SU-DHL-6 (cell line): ENCODE results near the gene ANP32B.

Experiments
- H2AFZ ChIP-seq: fragments of 200-600 bp; sonication (generic); 2 replicates; pipeline ENCODE4 v1.6.1; 2014; ENCODE audit warnings: low read depth, mild to moderate bottlenecking, moderate library complexity, mixed read lengths, antibody characterized with exemption, low read length; ENCODE audit not compliant: severe bottlenecking
- H3F3A ChIP-seq: fragments of 200-600 bp; shearing (Covaris generic); 2 replicates; pipeline ENCODE4 v1.6.0; 2016; ENCODE audit warnings: antibody characterized with exemption, mild to moderate bottlenecking; ENCODE audit not compliant: insufficient read depth
- H3K27ac ChIP-seq: fragments of 200-600 bp; sonication (generic); 2 replicates; pipeline ENCODE4 v1.5.1; 2016; ENCODE audit warnings: low read depth, mild to moderate bottlenecking, low read length, moderate library complexity, mixed read lengths
- H3K27me3 ChIP-seq: fragments of 200-600 bp; sonication (generic), shearing (Covaris generic); 2 replicates; pipeline ENCODE4 v1.6.0; 2014; ENCODE audit warnings: mild to moderate bottlenecking, low read length
- H3K36me3 ChIP-seq: fragments of 200-600 bp; sonication (generic); 2 replicates; pipeline ENCODE4 v1.6.1; 2014; ENCODE audit warnings: mild to moderate bottlenecking, low read length, mixed read lengths
- H3K4me2 ChIP-seq: fragments of 300-600, 200-600 bp; shearing (Covaris generic), sonication (generic); 2 replicates; pipeline ENCODE4 v1.6.0; 2014; ENCODE audit warnings: low read length, low read depth, mild to moderate bottlenecking; ENCODE audit not compliant: poor library complexity, severe bottlenecking
- H3K4me3 ChIP-seq: fragments of 200-600 bp; sonication (generic); 2 replicates; pipeline ENCODE4 v1.5.1; 2014; ENCODE audit warnings: antibody characterized with exemption, low read length, mild to moderate bottlenecking, mixed read lengths; ENCODE audit not compliant: insufficient read depth, poor library complexity, severe bottlenecking
- H3K79me2 ChIP-seq: fragments of 200-600 bp; sonication (generic); 2 replicates; pipeline ENCODE4 v1.6.1; 2014; ENCODE audit warnings: mild to moderate bottlenecking, low read length, moderate library complexity; ENCODE audit not compliant: insufficient read depth
- H3K9ac ChIP-seq: fragments of 200-600 bp; sonication (generic); 2 replicates; pipeline ENCODE4 v1.7.0; 2014; ENCODE audit warnings: mild to moderate bottlenecking, low read length
- H3K9me2 ChIP-seq: fragments of 200-600 bp; sonication (generic); replicated peaks from 2 replicates; pipeline ENCODE4 v1.6.1; 2014; ENCODE audit warnings: low read length; ENCODE audit not compliant: insufficient read depth
- H3K9me3 ChIP-seq: fragments of 200-600 bp; sonication (generic); 2 replicates; pipeline ENCODE4 v1.6.1; 2014; ENCODE audit warnings: low read length, mixed read lengths; ENCODE audit not compliant: insufficient read depth
- H4K20me1 ChIP-seq: fragments of 200-600 bp; sonication (generic); 2 replicates; pipeline ENCODE4 v1.6.1; 2014; ENCODE audit warnings: low read depth, mild to moderate bottlenecking, antibody characterized with exemption, low read length, moderate library complexity, mixed read lengths
- CTCF ChIP-seq: fragments of 200-600 bp; sonication (generic); IDR thresholded peaks from one replicate; pipeline ENCODE4 v1.5.1; 2017; ENCODE audit warnings: antibody characterized with exemption, mild to moderate bottlenecking, low read length, moderate library complexity; ENCODE audit not compliant: insufficient read depth, poor library complexity, severe bottlenecking
- EZH2phosphoT487 ChIP-seq: fragments of 200-600 bp; sonication (generic), shearing (Covaris generic); conservative IDR thresholded peaks from 2 replicates; pipeline ENCODE4 v1.6.1; 2018; ENCODE audit warnings: mild to moderate bottlenecking, antibody characterized with exemption, low read length, moderate library complexity, mixed read lengths

Gene ANP32B

GRCh38 chr9:97940741-97941140, 42.4 kb upstream of the ANP32B start:
- no peaks in the 10 kb centered on the region for H3K79me2 ChIP-seq
- no peak overlapping the region for H3K4me3 ChIP-seq
- no peaks in the 10 kb centered on the region for H3K27me3 ChIP-seq
- H3K4me2 ChIP-seq: no peak overlapping the region
- H2AFZ ChIP-seq: no peak overlapping the region
- peaks cover 29% of the 10 kb centered on the region for H3F3A ChIP-seq
- TF ChIP-seq EZH2phosphoT487 (no peak), CTCF (no peak)
- H3K9ac ChIP-seq: no peak overlapping the region
- H4K20me1 ChIP-seq: no peaks in the 10 kb centered on the region
- no peaks in the 10 kb centered on the region for H3K36me3 ChIP-seq
- H3K9me2 ChIP-seq: no peaks in the 10 kb centered on the region
- no peak overlapping the region for H3K27ac ChIP-seq
- no peaks in the 10 kb centered on the region for H3K9me3 ChIP-seq

GRCh38 chr9:97941323-97941722, 41.8 kb upstream of the ANP32B start:
- H2AFZ ChIP-seq: no peak overlapping the region
- no peak overlapping the region for H3K9ac ChIP-seq
- H3K9me2 ChIP-seq: no peaks in the 10 kb centered on the region
- no peaks in the 10 kb centered on the region for H3K36me3 ChIP-seq
- H4K20me1 ChIP-seq: no peaks in the 10 kb centered on the region
- no peaks in the 10 kb centered on the region for H3K79me2 ChIP-seq
- H3K27me3 ChIP-seq: no peaks in the 10 kb centered on the region
- no peak for TF ChIP-seq EZH2phosphoT487
- no peak for TF ChIP-seq CTCF
- H3F3A ChIP-seq: peaks cover 24% of the 10 kb centered on the region
- H3K9me3 ChIP-seq: no peaks in the 10 kb centered on the region
- no peak overlapping the region for H3K4me2 ChIP-seq
- H3K4me3 ChIP-seq: no peak overlapping the region
- no peak overlapping the region for H3K27ac ChIP-seq

GRCh38 chr9:97943308-97943855, 39.8 kb upstream of the ANP32B start:
- H3K79me2 ChIP-seq: no peaks in the 10 kb centered on the region
- H4K20me1 ChIP-seq: no peaks in the 10 kb centered on the region
- H3K9ac ChIP-seq: no peak overlapping the region
- H3K36me3 ChIP-seq: no peaks in the 10 kb centered on the region
- H3K4me2 ChIP-seq: no peak overlapping the region
- H3K9me3 ChIP-seq: no peaks in the 10 kb centered on the region
- peaks cover 9% of the 10 kb centered on the region; the same call in 1 of the 2 replicates for H3F3A ChIP-seq
- H3K9me2 ChIP-seq: no peaks in the 10 kb centered on the region
- no peaks in the 10 kb centered on the region for H3K27me3 ChIP-seq
- H3K4me3 ChIP-seq: no peak overlapping the region
- TF ChIP-seq EZH2phosphoT487 (no peak), CTCF (no peak)
- no peak overlapping the region for H3K27ac ChIP-seq
- no peak overlapping the region for H2AFZ ChIP-seq
